Hematopoietic multipotent progenitor cell (in vitro differentiated cells): ENCODE data around the gene SMAD2. TPM values are rescaled to one million over a fixed set of nuclear protein-coding genes. Genes with fewer than 3 reads are reported as not detected.
"Not testable (repeated sequence)": the region's sequence is repeated elsewhere in the genome, so short reads cannot be mapped to it uniquely, and the experiment has no call there.

Source experiments
- DNase-seq, 3 donors: peaks; one replicate each; pipeline ENCODE4 v3.0.0-alpha.2; 2011 to 2015; ENCODE audit warnings: low read depth in 2 of 3, low spot score in 2 of 3
- total RNA-seq: library from RNA; depleted of rRNA; stranded (reverse); fragments of >200 nt; gene quantifications from one replicate; pipeline ENCODE4 v1.2.3, GENCODE V29; 2012

Gene SMAD2
- total RNA-seq = 13.5 TPM

DNA sequence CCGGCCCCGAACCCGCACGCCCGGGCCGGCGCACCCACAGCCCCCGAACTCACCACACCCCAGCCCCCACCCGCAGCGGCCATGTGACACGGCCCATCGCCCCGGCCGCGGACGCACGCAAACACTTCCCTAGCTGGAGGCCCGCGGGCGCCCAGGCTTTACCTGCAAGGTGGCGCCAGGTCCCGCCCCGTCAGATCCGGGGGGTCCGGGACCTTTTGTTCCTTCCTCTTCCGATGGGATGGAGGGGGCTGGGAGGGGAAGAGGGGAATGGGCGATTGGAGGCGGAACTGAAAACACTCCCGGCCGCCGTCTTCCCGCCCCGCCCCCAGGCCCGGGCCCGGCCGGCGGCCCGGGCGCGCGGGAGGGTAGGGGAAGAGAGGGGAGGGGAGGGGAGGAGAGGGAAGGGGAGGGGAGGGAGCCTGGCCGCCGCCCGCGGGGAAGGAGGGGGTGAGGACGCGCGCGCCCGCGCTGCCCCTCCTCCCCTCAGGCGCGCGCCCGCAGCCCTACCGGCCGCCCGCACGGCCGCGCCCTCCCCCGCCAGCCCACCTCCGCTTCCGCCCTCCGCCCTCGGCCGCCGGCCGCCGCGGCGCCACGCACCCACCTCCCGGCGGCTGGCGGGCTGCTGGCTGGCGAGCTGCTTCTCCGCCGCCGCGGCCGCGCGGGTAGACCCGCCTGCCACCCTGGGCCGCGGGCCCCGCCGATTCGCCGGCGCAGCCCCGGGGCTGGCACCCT lies at the start of gene SMAD2:
Gene SMAD2, minus strand, starts transcription at position 461 of the 732 bp plus-strand sequence. CDS start 33,903 bp downstream, outside the sequence.
- DNase-seq = peak in 2 of 3 donors; percentile 75 to 78

DNA sequence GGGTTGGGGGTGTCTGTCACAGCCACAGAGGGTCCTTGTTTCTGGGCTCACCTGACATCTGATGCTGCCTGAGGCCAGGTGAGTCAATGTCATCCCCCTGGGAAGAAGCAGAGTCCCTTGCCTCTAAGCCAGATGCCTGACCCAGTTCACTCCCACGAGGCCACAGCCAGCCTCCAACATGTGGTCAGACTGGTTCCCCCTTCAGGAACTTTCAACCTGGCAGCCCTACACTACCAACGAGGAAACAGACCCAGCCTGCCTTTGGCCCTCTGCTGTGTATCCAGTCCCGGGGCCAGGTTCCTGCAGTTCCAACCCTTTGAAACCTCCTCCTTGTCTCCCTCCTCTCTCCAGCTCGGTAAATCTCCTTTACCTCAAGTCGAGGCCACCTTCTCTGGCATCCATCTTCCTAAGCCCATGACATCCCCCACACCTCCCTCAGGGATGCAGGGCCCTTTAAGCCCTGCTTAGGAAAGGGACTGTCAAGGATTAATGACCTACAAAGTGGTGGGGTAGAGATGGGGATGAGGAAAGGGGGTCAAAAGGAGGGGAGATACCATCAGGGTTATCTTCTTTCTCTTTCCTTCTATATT lies 49.2 kb upstream of the SMAD2 start:
- no peak for DNase-seq

DNA sequence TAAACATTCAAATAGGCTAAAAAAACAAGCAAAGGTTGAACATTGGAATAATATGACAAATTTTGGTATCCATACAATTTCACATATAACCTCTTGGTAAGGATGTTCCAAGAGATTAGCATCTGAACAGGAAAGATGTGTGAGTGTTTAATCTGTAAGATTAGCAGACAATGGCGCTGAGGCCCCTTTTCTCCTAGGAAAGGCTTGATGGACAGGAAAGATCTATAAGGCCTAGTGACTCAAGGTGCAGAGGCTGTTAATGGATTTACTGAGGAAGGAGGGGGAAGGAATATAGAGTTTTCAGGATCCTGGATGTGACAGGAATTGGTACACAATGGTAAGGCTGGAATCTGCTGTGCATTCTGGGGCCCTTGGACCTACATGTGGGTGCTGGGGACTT lies 48.1 kb upstream of the SMAD2 start:
- no peak for DNase-seq

DNA sequence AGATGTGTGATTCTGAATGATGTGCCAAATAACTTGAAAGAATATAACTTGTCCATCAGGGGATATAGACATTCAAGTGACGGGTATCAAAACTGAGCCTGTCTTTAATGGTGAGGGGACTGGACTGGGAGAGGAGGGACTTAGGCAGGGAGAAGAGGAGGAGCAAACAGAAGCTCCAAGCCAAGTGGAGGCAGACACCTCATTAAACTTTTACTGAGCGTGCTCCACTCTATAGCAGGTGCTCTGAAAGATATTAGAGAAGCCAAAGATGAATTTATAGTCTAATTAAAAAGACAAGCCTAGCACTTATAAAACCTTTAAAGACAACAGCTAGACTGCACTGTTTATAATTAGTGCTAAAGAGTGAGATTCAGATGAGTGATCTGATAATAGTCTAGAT lies 47.7 kb upstream of the SMAD2 start:
- DNase-seq = no peak

DNA sequence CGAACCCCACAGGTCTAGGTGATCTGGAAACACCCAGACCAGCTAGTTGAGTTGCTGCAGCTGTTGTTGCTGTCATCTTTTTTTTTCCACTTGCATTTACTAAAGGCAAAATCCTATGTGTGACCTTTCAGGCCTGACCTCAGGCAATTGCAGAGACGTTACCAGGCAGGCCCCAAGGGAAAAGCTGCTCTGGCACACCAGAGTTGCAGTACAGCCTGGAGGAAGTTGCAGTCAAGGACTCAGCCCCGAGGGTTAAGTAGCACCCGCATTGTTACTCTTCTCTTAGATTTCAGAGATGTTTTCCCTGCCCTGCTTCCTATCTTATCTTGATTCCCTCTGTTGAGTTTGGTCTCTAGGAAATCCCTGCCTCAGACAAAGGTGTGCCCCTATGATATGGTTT lies 45.2 kb upstream of the SMAD2 start:
- no peak for DNase-seq

DNA sequence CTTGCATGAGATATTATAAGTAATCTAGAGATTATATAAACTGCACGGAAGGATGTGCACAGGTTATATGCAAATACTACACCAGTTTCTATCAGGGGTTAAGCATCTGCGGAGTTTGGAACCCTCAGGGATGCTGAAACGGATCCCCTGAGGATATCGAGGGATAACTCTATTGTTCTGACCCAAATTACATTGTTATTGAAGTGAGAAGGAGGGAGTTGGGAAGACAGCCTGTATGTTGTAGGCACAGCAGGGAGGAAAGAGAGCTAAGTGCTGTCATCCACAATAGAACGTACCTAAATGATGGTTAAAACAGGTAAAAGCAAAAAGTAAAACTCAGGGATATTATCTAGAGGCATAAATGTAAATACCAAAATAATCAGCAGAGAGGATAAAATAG lies 44.6 kb upstream of the SMAD2 start:
- DNase-seq = no peak

DNA sequence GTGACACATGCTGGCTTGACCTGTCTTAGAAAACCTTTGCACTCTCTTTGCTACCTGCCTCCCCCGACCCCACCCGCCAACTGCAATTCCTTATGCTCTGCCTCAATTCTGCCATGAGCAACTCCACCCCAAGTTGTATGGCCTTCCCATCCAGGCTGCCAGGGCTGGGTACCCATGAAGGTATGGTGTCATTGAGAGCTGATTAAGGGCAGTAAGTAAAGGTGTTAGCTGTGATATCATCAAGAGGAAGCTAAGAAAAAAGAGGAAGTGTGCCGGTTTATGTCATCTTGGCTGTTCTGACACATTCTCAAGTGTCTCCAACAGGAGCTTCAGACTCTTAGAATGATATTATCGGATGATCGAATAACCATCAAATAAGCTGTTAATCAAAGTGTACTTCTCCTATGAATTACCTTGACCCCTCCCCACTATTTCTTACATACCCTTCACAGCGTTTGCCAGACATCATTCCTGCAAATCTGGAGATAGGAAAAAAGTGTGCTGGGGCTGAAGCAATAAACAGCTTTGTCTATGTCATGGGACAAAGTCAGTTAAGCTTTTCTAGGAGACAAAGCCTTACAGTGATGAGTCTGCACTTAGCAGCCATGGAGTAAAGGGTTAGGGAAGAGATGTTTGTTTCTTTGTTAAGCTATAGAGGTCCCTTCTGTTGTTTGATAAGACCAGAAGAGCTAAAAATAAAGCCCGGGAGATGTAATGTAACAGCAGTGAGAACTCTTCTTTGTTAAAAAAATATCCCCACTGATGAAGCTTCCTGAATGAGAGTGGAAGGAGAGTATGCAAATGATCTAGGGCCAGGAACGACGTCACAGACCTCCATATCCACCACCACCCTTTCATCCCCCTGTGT lies 40.4 kb upstream of the SMAD2 start:
- peak in 2 of 3 donors; percentile 48 to 77 for DNase-seq

DNA sequence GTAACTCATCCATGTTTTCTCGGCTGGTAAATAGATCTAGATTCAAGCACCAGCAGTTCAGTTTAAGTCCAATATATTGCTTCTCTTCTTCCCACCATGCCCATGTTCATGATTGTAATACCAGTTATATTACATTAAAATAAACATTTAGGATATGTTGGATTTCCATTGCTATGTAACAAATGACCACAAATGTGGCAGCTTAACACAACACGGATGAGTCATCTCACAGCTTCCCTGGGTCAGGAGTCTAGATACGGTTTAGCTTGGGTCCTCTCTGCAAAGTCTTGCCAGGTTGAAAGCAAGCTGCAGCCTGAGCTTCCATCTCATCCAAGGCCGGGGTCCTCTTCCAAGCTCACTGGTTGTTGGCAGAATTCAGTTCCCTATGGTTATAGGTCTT lies 39.4 kb upstream of the SMAD2 start:
- DNase-seq = no peak

DNA sequence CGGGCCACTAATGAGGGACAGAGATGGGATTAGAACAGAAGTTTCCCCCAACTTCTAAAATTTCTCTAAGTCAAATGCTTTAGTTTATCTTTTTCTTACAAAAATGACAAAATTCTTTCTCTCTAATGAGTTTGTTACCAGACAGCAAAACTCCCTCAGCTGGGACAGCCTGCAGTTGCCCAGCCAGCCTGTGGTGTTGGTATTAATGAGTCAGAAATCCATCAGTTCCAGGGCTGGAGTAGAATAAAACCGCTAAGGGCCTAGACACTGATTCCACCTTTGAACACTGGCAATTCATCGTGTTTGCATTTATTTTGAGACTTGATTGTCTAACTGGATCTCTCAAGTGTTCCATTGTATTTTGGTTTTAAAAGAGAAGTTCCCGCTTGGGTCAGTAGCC lies 38.3 kb upstream of the SMAD2 start:
- DNase-seq = no peak

DNA sequence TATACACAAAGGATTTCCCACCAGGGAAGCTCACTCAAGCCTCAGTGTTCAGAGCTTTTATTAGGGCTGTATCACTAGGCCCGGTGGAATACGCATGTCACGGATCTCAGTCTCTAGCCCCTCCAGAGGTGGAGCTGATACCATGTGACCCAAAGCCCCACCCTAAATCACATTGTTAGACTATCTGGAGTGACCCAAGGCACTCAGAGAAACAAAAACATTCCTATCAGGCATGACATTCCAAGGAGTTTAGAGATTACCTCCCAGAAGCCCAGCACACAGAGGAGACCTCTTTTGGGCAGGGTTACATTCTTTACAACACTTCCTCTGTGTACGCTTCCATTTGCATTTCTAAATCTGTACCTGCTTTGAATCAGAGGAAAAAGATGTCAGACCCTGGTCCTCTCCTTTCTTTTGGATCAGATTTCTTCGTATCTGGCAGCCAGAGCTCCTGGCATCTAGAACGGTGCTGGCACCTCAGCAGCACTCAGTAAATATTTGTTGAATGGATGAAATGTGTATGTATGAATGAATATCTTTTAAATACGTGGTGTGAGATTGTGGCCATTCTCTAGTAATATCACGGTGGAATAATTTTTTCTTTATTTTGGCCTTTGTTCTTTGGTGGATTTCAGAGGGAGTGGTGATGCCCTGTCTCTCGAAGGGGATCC lies 37.7 kb upstream of the SMAD2 start:
- DNase-seq = no peak

DNA sequence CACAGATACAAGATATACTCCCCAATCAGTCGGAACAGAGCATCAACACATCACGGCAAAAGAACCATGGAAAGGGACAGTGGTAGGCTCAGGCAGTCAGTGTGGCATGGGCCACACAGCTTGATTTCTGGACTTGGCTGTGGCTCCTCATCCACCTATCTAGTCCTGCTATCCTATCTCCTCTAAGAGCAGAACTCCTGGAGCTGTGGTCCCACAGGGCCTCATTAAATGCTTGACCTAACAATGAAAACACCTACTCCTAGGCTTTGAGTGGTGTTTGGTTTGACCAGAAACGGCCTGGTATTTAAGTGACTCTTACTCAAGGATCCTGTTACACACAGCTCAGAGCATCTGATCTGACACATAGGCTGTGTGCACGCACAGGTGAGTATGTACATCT lies 33.6 kb upstream of the SMAD2 start:
- DNase-seq = no peak

DNA sequence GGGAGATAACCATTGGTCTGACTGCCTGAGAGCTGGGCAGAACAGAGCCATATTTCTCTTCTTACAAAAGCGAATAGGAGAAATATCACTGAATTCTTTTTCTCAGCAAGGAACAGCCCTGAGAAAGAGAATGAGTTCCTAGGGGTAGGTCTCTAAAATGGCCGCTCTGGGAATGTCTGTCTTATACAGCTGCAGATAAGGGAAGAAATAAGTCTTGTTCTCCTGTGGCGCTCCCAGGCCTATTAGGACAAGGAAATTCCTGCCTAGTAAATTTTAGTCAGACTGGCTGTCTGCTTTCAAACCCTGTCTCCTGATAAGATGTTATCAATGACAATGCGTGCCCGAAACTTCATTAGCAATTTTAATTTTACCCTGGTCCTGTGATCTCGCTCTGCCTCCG lies 30.5 kb upstream of the SMAD2 start:
- not testable (repeated sequence) for DNase-seq

DNA sequence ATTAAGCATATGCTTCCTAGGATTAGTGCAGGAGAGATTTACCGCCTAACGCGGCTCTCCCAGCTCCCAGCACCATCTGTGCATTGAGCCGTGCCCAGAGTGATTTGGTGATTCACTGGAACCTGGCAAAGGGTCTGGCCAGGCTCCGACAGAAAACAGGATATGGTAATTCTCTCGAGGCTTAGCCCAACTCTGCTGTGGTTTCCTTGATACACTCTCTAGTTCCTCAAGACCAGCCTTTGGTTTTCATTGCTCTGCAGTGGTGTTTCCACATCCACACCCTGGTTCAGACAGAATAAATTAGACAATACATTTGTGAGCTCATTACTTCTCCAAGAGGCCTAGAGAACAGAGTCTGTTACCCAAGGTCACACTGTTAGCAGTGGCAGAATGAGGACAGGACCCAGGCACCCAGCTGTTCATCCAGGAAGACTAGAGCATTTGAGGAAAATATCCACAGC lies 23.0 kb upstream of the SMAD2 start:
- DNase-seq = peak in 2 of 3 donors; percentile 74 to 84

DNA sequence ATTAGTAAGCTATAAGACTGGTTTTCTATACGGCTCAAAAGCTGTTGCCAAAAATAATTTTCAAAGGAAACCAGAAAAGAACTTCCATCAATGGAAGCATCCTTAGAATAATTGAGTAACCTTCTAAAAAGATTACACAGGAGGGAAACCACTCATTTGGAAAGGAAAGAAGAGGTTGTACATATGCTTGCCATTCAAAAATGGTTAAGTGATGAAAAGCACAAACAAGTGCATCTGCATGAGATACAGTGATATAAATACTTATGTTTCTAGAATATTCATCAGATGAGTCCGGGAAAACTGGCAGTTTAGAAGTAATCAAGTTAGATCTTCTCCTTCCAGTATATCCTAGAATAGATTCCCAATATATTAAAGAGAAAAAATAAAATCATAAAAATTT lies 20.1 kb upstream of the SMAD2 start:
- no peak for DNase-seq

DNA sequence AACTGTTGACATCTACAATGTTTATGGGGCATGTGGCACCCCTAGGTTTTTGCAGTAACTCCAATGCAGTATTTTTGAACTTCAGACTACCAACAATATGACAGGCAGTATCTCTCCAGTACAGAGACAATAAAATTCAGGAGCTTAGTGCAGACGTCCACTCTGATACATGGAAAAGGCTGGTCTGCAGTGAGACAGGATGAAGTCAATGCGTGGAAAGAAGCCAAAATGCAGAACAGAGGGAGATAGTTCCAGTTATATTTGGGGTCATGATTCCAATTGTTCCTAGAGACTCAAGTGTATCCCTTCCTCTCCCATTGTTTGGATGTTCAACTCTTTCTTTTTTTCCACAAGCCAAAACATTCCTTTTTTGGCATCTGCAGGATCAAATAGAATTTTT lies 18.7 kb upstream of the SMAD2 start:
- no peak for DNase-seq

DNA sequence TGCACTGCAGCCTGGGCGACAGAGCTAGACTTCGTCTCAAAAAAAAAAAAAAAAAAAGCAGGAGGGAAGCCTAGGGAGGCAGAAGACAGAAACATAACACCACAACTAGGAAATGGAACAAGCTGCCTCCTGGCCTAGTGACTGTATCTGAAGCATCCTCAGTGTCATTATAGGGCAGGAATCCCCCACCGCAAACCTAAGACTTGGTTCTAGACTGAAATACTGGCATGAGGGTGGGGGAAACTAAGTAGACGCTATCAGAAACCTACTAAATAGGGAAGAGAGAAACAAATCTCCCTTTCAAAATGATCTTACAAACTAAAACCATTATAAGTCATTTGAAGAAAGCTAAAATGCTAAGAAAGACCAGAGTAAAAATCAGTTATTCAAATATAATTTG lies 16.4 kb upstream of the SMAD2 start:
- no peak for DNase-seq

DNA sequence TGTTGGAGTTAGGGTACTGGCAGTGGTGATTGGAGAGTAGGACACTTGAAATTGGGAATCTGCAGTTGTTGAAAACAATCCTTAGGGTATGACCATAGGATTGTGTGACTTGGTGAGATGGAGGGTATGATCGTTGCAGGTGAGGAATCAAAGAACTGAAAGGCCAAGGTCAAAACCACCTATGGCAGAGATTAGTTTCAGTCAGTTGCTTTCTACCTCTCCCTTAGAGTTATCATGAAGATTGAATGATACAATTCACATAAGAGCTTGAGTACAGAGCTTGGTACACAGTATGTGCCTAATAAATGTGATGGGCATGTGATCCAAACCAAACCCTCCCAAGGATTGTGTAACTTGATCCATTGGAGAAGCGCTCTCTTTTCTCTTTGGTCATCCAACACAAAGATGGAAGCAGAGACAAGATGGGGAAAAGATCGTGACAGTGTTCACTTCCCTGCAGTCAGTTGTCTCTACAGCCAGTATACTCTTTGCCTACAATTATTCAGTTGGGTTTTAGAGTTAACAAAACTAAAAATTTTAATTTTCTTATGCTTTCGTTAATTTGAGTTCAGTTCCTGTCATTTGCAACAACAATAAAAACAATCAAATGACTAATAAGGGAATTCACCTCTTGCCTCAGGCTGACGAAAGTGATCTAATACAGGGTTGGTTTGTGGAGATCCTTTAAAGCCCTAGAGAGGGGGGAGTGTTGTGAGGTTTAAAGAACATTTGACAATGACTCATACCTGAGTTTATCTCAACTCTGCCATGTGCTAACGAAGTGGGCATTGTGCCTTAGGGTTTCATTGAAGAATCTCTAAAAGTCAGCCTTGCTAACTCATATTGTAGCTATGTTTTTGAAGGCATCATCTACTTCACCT lies 14.8 kb upstream of the SMAD2 start:
- DNase-seq = no peak

DNA sequence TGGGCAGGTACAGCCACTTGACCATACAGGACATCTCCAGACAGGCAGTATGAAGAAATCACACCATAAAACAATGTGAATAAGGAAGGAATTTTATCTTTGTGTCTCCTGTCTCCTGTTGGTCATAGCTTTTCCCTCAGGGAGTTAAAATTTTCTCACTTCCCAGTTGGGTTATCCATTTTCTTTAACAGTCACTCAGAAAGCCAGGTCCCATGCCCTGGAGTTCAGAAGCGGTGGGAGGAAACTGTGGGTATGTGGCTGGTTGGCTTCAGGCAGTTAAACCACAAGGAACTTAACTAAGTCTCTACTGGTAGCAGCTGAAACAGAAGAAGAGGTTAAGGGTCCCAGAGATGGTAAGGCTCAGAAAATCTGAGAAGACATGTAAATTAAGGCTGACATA lies 6.5 kb upstream of the SMAD2 start:
- DNase-seq = peak in 1 of 3 donors; percentile 36

DNA sequence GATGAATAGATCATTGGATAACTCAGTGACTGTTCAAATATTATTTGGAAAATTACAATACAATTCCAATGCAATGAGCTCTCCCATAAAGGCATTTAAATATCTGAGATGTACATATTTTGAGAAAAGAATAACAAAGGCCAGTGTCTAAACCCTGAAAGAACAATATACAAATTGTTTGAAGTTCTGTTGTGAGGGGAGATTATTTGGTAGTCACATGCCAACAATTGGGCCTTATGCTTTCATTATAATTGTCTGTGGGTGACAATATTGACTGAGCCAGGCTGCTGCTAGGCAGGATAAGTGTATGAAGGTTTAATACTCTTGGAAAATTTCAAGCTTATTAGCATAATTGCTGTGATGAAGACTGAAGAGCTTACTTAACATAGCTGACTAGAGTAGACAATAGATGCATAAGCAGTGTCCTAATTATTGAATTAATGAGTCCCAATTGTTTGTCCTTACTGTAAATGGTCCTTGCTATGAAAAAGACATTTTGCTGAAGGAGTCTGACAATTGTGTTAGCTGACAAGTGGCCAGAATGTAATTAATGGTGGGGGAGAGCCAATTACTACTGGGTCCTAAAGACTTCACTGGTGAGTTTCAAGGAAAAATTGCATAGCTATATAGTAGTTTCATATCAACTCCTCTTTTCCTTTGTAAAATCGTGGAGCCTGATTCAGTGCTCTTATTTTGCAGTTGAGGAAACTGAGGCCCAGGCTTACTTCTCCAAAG lies 5.0 kb upstream of the SMAD2 start:
- no peak for DNase-seq
